K562 (cell line): Measurements from ENCODE around the gene PTPN1. TPM values are rescaled to one million over a fixed set of nuclear protein-coding genes. Genes with fewer than 3 reads are reported as not detected.

Experiments used
- BRD4 ChIP-seq: fragments of 200-600 bp; sonication (generic); IDR thresholded peaks from 2 replicates; pipeline ENCODE4 v1.6.1; 2017; ENCODE audit warnings: inconsistent platforms
- CHD7 ChIP-seq: fragments of 200-600 bp; sonication (generic); IDR thresholded peaks from one replicate; pipeline ENCODE4 v1.6.1; 2012; ENCODE audit warnings: mild to moderate bottlenecking, low read depth, low read length, inconsistent platforms
- LARP7 ChIP-seq: fragments of 450-650 bp; IDR thresholded peaks from 2 replicates; pipeline ENCODE4 v1.6.1; 2016
- MAFK ChIP-seq: IDR thresholded peaks from 2 replicates; pipeline ENCODE4 v1.6.1; 2011; ENCODE audit warnings: low read length, improper control_type of control experiment
- NKRF ChIP-seq: fragments of 450-650 bp; IDR thresholded peaks from 2 replicates; pipeline ENCODE4 v1.6.1; 2016; ENCODE audit warnings: borderline replicate concordance
- ZBTB34 ChIP-seq: fragments of 250-450 bp; sonication (Bioruptor Pico); IDR thresholded peaks from 2 replicates; pipeline ENCODE4 v1.8.0; 2021; ENCODE audit warnings: mild to moderate bottlenecking, moderate library complexity
- ZNF124 ChIP-seq: sonication (generic); formaldehyde crosslinking; IDR thresholded peaks from 2 replicates; pipeline ENCODE4 v1.8.1; 2022; ENCODE audit warnings: missing genetic modification reagents
- ZNF408 ChIP-seq: fragments of 250-450 bp; sonication (Bioruptor Pico); IDR thresholded peaks from 2 replicates; pipeline ENCODE4 v1.4.0; 2020; ENCODE audit warnings: low read depth, mild to moderate bottlenecking, moderate library complexity
- ZNF444 ChIP-seq: fragments of 250-450 bp; sonication (Bioruptor Pico); IDR thresholded peaks from 2 replicates; pipeline ENCODE4 v1.4.0; 2020; ENCODE audit warnings: mild to moderate bottlenecking, moderate library complexity
- ZNF584 ChIP-seq: fragments of 200-800 bp; sonication (Bioruptor generic); IDR thresholded peaks from 2 replicates; pipeline ENCODE4 v1.6.1; 2016; ENCODE audit warnings: low read depth, mild to moderate bottlenecking, missing genetic modification characterization, missing compliant biosample characterization
- ZNF639 ChIP-seq, 2 experiments: fragments of 200-800 bp in 1 of 2; sonication (Bioruptor generic) in 1 of 2; sonication (generic) in 1 of 2; formaldehyde crosslinking in 1 of 2; IDR thresholded peaks in 1 of 2; conservative IDR thresholded peaks in 1 of 2; 2 replicates each; pipeline versions ENCODE4 v1.5.0 to v1.6.1; 2016 to 2020; ENCODE audit warnings: missing compliant biosample characterization in 1 of 2, missing genetic modification characterization in 1 of 2, missing genetic modification reagents in 1 of 2
- polyA plus RNA-seq, 8 experiments: library from polyadenylated mRNA; depleted of rRNA in 4 of 8; stranded (reverse) in 5 of 8; unstranded in 3 of 8; fragments of >200 nt; fragmentation: Nextera tagmentation in 2 of 8; fragmentation: Illumina TruSeq in 1 of 8; extraction: Ambion mirVana in 2 of 8; extraction: Trizol in 1 of 8; gene quantifications; 2 replicates each; pipeline versions ENCODE4 v1.2.1 to v1.2.3, GENCODE V29; 2011 to 2014; ENCODE audit warnings: inconsistent platforms in 1 of 8, missing spikeins in 1 of 8
- total RNA-seq, 7 experiments: library from RNA; depleted of rRNA in 6 of 7; stranded (reverse); fragments of >200 nt in 6 of 7; fragmentation: Illumina TruSeq in 2 of 7; extraction: Trizol in 2 of 7; gene quantifications; 2 replicates each; pipeline versions ENCODE4 v1.2.1 to v1.2.3, GENCODE V29; 2011 to 2021; ENCODE audit warnings: low replicate concordance in 1 of 7

The PTPN1 gene
- total and polyA plus RNA-seq, 9 of the 15 experiments (the other 6 are each of a cell fraction or from before 2014, with no cell fraction given), result 11.0 to 85.3 (median 54.0) TPM

- TF ChIP-seq CHD7, result no peak
- TF ChIP-seq NKRF, result no peak
- no peak for TF ChIP-seq BRD4
- no peak for TF ChIP-seq LARP7
- TF ChIP-seq ZNF124 (CRISPR knock-in tag), result no peak
- no peak for TF ChIP-seq ZNF584
- TF ChIP-seq MAFK, result no peak
- no peak for TF ChIP-seq ZBTB34 (CRISPR knock-in tag)
- TF ChIP-seq ZNF444 (CRISPR knock-in tag), result no peak
- TF ChIP-seq ZNF639 (CRISPR knock-in tag; conservative IDR thresholded peaks at IDR 0.05 in 1 of 2, IDR thresholded peaks at IDR 0.05 in 1 of 2), result no peak
- no peak for TF ChIP-seq ZNF408 (CRISPR knock-in tag)
These were observed 70.0 kb downstream of the PTPN1 start (continued) for GRCh38 chr20:50580016-50580747.
